OCI-LY3 (cell line): Measurements from ENCODE around the gene FAM177B.

Source experiments
- H2AFZ ChIP-seq: fragments of 200-600, 300-600 bp; shearing (Covaris generic); 2 replicates; pipeline ENCODE4 v1.6.0; 2014; ENCODE audit warnings: antibody characterized with exemption, low read depth, low read length
- H3K27ac ChIP-seq: fragments of 200-600, 300-600 bp; sonication (generic); 2 replicates; pipeline ENCODE4 v1.5.1; 2014; ENCODE audit warnings: mild to moderate bottlenecking, low read length, moderate library complexity, mixed read lengths
- H3K27me3 ChIP-seq: fragments of 200-600, 300-600 bp; sonication (generic); 2 replicates; pipeline ENCODE4 v1.6.1; 2014; ENCODE audit warnings: low read depth, low read length, mixed read lengths
- H3K36me3 ChIP-seq: fragments of 200-600, 300-600 bp; sonication (generic); replicated peaks from 2 replicates; pipeline ENCODE3; 2014; ENCODE audit warnings: low read depth, low read length, mixed read lengths
- H3K4me1 ChIP-seq: fragments of 300-600, 200-600 bp; sonication (generic); 2 replicates; pipeline ENCODE4 v1.6.1; 2014; ENCODE audit warnings: low read length, mixed read lengths
- H3K4me2 ChIP-seq: fragments of 200-600, 300-600 bp; sonication (generic); 2 replicates; pipeline ENCODE4 v1.6.1; 2014; ENCODE audit warnings: low read length, mixed read lengths
- H3K4me3 ChIP-seq: fragments of 300-600, 200-600 bp; sonication (generic); 2 replicates; pipeline ENCODE4 v1.5.1; 2014; ENCODE audit warnings: antibody characterized with exemption, mild to moderate bottlenecking, low read length, moderate library complexity
- H3K79me2 ChIP-seq: fragments of 300-600, 200-600 bp; shearing (Covaris generic); 2 replicates; pipeline ENCODE4 v1.6.1; 2014; ENCODE audit warnings: mild to moderate bottlenecking, low read length, mixed read lengths
- H3K9ac ChIP-seq: fragments of 300-600, 200-600 bp; shearing (Covaris generic); 2 replicates; pipeline ENCODE4 v1.6.0; 2014; ENCODE audit warnings: mild to moderate bottlenecking, low read length, moderate library complexity
- H3K9me3 ChIP-seq: fragments of 200-600, 300-600 bp; shearing (Covaris generic); 2 replicates; pipeline ENCODE4 v1.6.1; 2014; ENCODE audit warnings: low read length, mixed read lengths; ENCODE audit not compliant: insufficient read depth
- H4K20me1 ChIP-seq: fragments of 200-600, 300-600 bp; sonication (generic); 2 replicates; pipeline ENCODE4 v1.6.1; 2016; ENCODE audit warnings: low read length, mixed read lengths; ENCODE audit not compliant: insufficient read depth
- EZH2phosphoT487 ChIP-seq: fragments of 200-600 bp; shearing (Covaris generic); IDR thresholded peaks from 2 replicates; pipeline ENCODE4 v1.6.1; 2018; ENCODE audit warnings: antibody characterized with exemption, mixed run types, low read depth
- TF ChIP-seq, protein P1 (sequence below): fragments of 200-600, 300-600 bp; sonication (generic); IDR thresholded peaks from 2 replicates; pipeline ENCODE4 v1.5.1; 2014; ENCODE audit warnings: antibody characterized with exemption, low read length, low read depth

Gene FAM177B

DNA sequence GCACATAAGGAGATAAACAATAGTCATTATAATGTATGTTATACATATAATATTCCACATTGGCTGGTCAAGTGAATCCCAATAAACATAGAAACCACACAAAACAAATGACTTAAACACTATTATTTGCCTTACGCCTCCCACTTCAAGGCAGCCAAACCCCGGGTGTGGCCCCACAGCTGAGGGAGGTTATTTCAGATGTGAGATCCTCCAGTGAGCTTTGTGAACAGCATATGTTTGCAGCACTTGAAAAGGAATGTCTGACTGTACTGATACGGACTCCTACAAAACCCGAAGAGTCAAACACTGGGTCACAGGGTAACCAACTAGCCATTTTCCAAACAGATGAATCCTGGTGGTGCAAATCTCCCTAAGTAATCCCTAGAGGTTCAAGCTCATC lies 50.7 kb downstream of the FAM177B start:
- TF ChIP-seq, protein P1, sequence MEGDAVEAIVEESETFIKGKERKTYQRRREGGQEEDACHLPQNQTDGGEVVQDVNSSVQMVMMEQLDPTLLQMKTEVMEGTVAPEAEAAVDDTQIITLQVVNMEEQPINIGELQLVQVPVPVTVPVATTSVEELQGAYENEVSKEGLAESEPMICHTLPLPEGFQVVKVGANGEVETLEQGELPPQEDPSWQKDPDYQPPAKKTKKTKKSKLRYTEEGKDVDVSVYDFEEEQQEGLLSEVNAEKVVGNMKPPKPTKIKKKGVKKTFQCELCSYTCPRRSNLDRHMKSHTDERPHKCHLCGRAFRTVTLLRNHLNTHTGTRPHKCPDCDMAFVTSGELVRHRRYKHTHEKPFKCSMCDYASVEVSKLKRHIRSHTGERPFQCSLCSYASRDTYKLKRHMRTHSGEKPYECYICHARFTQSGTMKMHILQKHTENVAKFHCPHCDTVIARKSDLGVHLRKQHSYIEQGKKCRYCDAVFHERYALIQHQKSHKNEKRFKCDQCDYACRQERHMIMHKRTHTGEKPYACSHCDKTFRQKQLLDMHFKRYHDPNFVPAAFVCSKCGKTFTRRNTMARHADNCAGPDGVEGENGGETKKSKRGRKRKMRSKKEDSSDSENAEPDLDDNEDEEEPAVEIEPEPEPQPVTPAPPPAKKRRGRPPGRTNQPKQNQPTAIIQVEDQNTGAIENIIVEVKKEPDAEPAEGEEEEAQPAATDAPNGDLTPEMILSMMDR, result no peak
- no peak for TF ChIP-seq EZH2phosphoT487
- Histone ChIP-seq H3K27ac (no peak overlapping the region), H3K36me3 (no peaks in the 10 kb centered on the region), H4K20me1 (no peaks in the 10 kb centered on the region), H2AFZ (no peak overlapping the region), H3K27me3 (peaks cover 39% of the 10 kb centered on the region), H3K9me3 (0 out of 2 replicates have a peak, but pooled peaks cover 3% of the 10 kb centered on the region), H3K4me1 (no peaks in the 10 kb centered on the region), H3K4me3 (no peak overlapping the region), H3K79me2 (no peaks in the 10 kb centered on the region), H3K4me2 (no peak overlapping the region), H3K9ac (no peak overlapping the region)

DNA sequence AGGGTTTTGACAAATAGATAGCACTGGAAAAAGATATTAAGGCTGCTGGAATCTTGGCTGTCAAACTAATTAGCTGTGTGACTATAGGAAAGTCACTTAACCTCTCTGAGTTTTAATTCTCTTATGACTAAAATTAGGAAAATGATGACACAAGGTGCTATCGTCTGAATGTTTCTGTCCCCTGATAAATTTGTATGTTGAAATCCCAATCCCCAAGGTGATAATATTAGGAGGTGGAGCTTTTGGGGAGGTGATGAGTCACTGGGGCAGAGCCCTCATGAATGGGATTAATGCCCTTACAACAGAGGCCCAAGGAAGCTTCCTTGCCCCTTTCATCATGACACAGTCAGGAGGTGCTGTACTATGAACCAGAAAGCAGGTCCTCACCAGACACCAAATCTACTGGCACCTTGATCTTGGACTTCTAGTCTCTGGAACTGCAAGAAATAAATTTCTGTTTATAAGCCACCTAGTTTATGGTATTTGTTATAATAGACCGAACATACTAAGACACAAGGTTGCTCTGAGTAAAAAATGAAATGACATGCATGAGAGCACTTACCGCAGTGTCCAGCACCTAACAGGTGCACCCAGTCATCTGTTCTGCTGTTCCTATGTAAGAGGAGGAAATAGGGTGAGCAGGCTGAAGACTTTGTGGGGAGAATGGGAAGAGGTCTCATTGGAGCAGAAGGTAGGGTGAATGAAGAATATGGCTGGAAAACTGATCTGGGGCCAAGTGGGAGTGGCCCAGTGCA lies 51.6 kb downstream of the FAM177B start:
- Histone ChIP-seq H3K36me3 (no peaks in the 10 kb centered on the region), H3K79me2 (no peaks in the 10 kb centered on the region), H3K4me1 (no peaks in the 10 kb centered on the region), H3K27ac (no peak overlapping the region), H2AFZ (no peak overlapping the region), H4K20me1 (no peaks in the 10 kb centered on the region), H3K4me3 (no peak overlapping the region), H3K4me2 (no peak overlapping the region), H3K9ac (no peak overlapping the region), H3K27me3 (peaks cover 35% of the 10 kb centered on the region), H3K9me3 (0 out of 2 replicates have a peak, but pooled peaks cover 3% of the 10 kb centered on the region)
- no peak for TF ChIP-seq EZH2phosphoT487
- TF ChIP-seq, protein P1, result no peak

DNA sequence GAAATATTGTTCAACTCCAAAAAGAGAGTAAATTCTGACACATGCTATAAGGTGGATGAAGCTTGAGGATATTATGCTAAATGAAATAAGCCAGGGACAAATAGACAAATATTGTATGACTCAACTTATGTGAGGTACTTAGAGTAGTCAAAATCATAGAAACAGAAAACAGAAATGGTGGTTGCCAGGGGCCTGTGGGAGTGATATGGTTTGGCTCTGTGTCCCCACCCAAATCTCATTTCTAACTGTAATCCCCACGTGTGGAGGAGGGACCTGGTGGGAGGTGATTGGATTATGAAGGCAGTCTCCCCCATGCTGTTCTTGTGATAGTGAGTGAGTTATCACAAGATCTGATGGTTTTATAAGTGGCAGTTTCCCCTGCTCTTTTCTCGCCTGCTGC lies 53.1 kb downstream of the FAM177B start:
- no peaks in the 10 kb centered on the region for H4K20me1 ChIP-seq
- no peak overlapping the region for H2AFZ ChIP-seq
- H3K4me1 ChIP-seq, result no peaks in the 10 kb centered on the region
- no peaks in the 10 kb centered on the region for H3K79me2 ChIP-seq
- TF ChIP-seq, protein P1, result no peak
- TF ChIP-seq EZH2phosphoT487, result no peak
- H3K4me3 ChIP-seq, result no peak overlapping the region
- 0 out of 2 replicates have a peak, but pooled peaks cover 3% of the 10 kb centered on the region for H3K9me3 ChIP-seq
- H3K27me3 ChIP-seq, result peaks cover 24% of the 10 kb centered on the region
- H3K27ac ChIP-seq, result no peak overlapping the region
- no peak overlapping the region for H3K9ac ChIP-seq
- H3K4me2 ChIP-seq, result no peak overlapping the region
- H3K36me3 ChIP-seq, result no peaks in the 10 kb centered on the region

DNA sequence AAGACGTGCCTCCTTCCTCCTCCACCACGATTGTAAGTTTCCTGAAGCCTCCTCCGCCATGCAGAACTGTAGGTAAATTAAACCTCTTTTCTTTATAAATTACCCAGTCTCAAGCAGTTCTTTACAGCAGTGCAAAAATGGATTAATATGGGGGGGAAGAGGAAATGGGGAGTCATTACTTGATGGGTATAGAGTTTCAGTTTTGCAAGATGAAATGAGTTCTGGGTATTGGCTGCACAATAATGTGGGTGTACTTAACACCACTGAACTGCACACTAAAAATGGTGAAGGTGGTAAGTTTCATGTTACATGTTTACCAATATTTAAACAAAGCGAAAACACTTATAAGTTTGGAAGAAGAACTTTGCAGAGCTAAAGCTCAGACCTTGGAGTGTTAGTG lies 53.5 kb downstream of the FAM177B start:
- H3K9me3 ChIP-seq, result 0 out of 2 replicates have a peak, but pooled peaks cover 3% of the 10 kb centered on the region
- no peaks in the 10 kb centered on the region for H4K20me1 ChIP-seq
- no peak overlapping the region for H3K4me3 ChIP-seq
- no peak overlapping the region for H3K4me2 ChIP-seq
- no peak overlapping the region for H2AFZ ChIP-seq
- TF ChIP-seq EZH2phosphoT487, result no peak
- TF ChIP-seq, protein P1, result no peak
- H3K9ac ChIP-seq, result no peak overlapping the region
- no peaks in the 10 kb centered on the region for H3K36me3 ChIP-seq
- H3K27me3 ChIP-seq, result peaks cover 20% of the 10 kb centered on the region
- H3K27ac ChIP-seq, result no peak overlapping the region
- no peaks in the 10 kb centered on the region for H3K4me1 ChIP-seq
- H3K79me2 ChIP-seq, result no peaks in the 10 kb centered on the region
